Breast epithelium (tissue), 4 donors: ENCODE results near the gene ULK4. TPM values are rescaled to one million over a fixed set of nuclear protein-coding genes. Genes with fewer than 3 reads are reported as not detected.

Source experiments
- DNase-seq, 2 donors: peaks; one replicate each; pipeline ENCODE4 v3.0.0-alpha.2; 2019; ENCODE audit warnings: low spot score in 2 of 2
- H3K27ac ChIP-seq, 2 donors: fragments of 200-600 bp; sonication (generic) in 1 of 2; one replicate each; pipeline ENCODE4 v1.5.1; 2016 to 2019; ENCODE audit warnings: mild to moderate bottlenecking in 1 of 2
- H3K27me3 ChIP-seq, 2 donors: fragments of 200-600 bp; sonication (generic) in 1 of 2; one replicate each; pipeline versions ENCODE4 v1.5.1 to v1.6.0; 2017 to 2019; ENCODE audit warnings: control low read depth in 1 of 2, mild to moderate bottlenecking in 1 of 2
- H3K36me3 ChIP-seq: fragments of 200-600 bp; one replicate; pipeline ENCODE4 v1.5.1; 2019
- H3K4me1 ChIP-seq, 2 donors: fragments of 200-600 bp; sonication (generic); one replicate each; pipeline ENCODE4 v1.5.1; 2016 to 2019; ENCODE audit warnings: control low read depth in 1 of 2
- H3K4me3 ChIP-seq, 3 donors: fragments of 200-600 bp; sonication (generic); 1 replicate in 2 of 3; 2 replicates in 1 of 3; pipeline ENCODE4 v1.5.1; 2016 to 2019; ENCODE audit warnings: mild to moderate bottlenecking in 3 of 3, moderate library complexity in 2 of 3
- H3K9me3 ChIP-seq, 2 donors: fragments of 200-600 bp; sonication (generic) in 1 of 2; one replicate each; pipeline ENCODE4 v1.5.1; 2016 to 2019; ENCODE audit warnings: control low read depth in 1 of 2
- POLR2A ChIP-seq: fragments of 450-650 bp; IDR thresholded peaks from one replicate; pipeline ENCODE4 v1.6.1; 2016; ENCODE audit warnings: antibody characterized with exemption, mild to moderate bottlenecking, moderate library complexity
- POLR2AphosphoS5 ChIP-seq, 3 donors: sonication (generic); formaldehyde crosslinking; IDR thresholded peaks; one replicate each; pipeline ENCODE4 v1.6.1; 2017; ENCODE audit warnings: antibody characterized with exemption in 3 of 3
- intact Hi-C: fragments of 100-400 bp; cut with DNase I; formaldehyde crosslinking; loops from one replicate; pipeline ENCODE4 v1.15.1; 2023; ENCODE audit warnings: low total_unique reads
- total RNA-seq, 3 donors: library from RNA; depleted of rRNA; stranded (reverse); fragments of >200 nt; gene quantifications; one replicate each; pipeline ENCODE4 v1.1.0, GENCODE V29; 2016
- TF ChIP-seq, protein P1 (sequence below), 3 donors: fragments of 450-650 bp; IDR thresholded peaks; one replicate each; pipeline ENCODE4 v1.5.1; 2016 to 2017; ENCODE audit warnings: antibody characterized with exemption in 3 of 3, mild to moderate bottlenecking in 3 of 3, moderate library complexity in 3 of 3

Gene ULK4
- total RNA-seq, 3 donors from 2014 or later, result 23.0 to 52.8 (median 31.8) TPM

DNA sequence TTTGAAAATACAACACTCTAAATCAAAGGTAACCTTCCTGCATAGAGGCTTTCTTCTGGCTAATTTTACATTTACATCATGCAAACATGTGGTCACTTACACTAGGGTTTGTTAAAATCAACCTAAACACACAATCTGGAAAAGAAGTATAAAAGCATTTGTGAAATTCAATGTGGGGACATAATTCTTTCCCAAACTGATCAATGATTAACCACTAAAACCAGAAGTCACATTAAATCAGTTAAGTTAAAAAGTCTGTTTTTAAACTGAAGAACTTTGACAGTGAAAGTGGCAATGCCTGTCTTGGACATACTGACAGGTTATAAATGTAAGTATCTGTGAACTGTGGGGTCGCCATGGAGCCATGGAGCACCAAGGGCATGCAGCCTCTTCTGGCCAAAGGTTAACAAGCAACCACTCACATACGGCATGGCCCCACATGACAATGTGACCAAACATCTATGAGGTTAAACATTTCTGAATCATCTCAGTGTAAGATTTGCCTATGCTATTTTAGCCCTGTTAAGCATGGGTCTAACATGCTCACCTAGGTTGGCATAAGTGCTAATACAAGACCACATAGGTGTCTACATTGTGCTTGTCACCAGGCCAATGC lies 484.4 kb downstream of the ULK4 start:
- intact Hi-C loops, result no loop called here
- no peaks in the 10 kb centered on the region for H3K36me3 ChIP-seq
- H3K4me1 ChIP-seq, result no peaks in the 10 kb centered on the region
- no peak for DNase-seq
- no peak overlapping the region for H3K4me3 ChIP-seq
- no peak overlapping the region for H3K27ac ChIP-seq
- TF ChIP-seq POLR2AphosphoS5 (IDR thresholded peaks at IDR 0.05), result no peak
- no peak for TF ChIP-seq POLR2A
- TF ChIP-seq, protein P1, sequence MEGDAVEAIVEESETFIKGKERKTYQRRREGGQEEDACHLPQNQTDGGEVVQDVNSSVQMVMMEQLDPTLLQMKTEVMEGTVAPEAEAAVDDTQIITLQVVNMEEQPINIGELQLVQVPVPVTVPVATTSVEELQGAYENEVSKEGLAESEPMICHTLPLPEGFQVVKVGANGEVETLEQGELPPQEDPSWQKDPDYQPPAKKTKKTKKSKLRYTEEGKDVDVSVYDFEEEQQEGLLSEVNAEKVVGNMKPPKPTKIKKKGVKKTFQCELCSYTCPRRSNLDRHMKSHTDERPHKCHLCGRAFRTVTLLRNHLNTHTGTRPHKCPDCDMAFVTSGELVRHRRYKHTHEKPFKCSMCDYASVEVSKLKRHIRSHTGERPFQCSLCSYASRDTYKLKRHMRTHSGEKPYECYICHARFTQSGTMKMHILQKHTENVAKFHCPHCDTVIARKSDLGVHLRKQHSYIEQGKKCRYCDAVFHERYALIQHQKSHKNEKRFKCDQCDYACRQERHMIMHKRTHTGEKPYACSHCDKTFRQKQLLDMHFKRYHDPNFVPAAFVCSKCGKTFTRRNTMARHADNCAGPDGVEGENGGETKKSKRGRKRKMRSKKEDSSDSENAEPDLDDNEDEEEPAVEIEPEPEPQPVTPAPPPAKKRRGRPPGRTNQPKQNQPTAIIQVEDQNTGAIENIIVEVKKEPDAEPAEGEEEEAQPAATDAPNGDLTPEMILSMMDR (IDR thresholded peaks at IDR 0.05), result no peak
- H3K9me3 ChIP-seq, result peaks cover 10 to 27% of the 10 kb centered on the region in 2 donors
- H3K27me3 ChIP-seq, result no peaks in the 10 kb centered on the region

DNA sequence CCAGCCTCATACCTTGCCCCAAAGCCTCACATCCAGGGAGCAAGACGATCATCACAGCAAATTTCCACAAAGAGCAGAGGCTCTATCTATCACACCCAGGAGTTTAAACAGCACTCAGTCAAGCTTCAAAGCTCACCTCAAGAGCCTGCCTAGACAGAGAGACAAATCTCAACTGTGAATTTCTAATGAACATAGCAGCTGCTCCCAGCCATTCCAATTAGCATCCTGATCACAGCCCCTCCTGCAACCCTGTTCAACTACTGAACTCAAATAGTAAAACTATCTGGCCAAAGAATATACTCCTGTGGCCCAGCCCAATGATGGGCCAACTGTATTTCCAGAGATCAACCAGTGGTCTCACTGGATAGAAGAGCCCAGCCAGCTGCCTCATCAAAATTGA lies 492.8 kb downstream of the ULK4 start:
- peaks cover 21 to 44% of the 10 kb centered on the region in 2 donors for H3K9me3 ChIP-seq
- no peak overlapping the region for H3K4me3 ChIP-seq
- TF ChIP-seq, protein P1 (IDR thresholded peaks at IDR 0.05), result no peak
- TF ChIP-seq POLR2AphosphoS5 (IDR thresholded peaks at IDR 0.05), result no peak
- H3K27me3 ChIP-seq, result no peaks in the 10 kb centered on the region
- no peaks in the 10 kb centered on the region for H3K36me3 ChIP-seq
- no peaks in the 10 kb centered on the region for H3K4me1 ChIP-seq
- H3K27ac ChIP-seq, result no peak overlapping the region
- intact Hi-C loops, result no loop called here
- DNase-seq, result no peak

DNA sequence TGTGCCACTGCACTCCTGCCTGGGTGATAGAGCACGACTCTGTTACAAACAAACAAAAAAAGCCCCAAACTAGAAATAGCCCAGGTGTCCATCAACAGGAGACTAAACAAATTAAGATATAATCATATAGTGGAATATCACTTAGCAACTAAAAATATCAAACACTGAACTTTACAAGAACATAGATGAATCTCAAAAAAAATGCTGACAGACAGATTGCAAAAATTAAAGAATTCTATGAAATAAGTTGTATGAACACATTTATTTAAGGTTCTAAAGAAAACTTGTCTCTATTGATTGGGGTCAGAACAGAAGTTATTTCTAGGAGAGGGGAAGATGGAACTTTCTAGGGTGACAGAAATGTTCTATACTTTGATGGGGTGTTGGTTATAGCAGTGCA lies 494.4 kb downstream of the ULK4 start:
- no peak for DNase-seq
- no peak overlapping the region for H3K27ac ChIP-seq
- intact Hi-C loops, result no loop called here
- H3K36me3 ChIP-seq, result no peaks in the 10 kb centered on the region
- no peaks in the 10 kb centered on the region for H3K4me1 ChIP-seq
- no peak overlapping the region for H3K4me3 ChIP-seq
- TF ChIP-seq POLR2AphosphoS5 (IDR thresholded peaks at IDR 0.05) (no peak), POLR2A (no peak)
- TF ChIP-seq, protein P1 (IDR thresholded peaks at IDR 0.05), result no peak
- no peaks in the 10 kb centered on the region for H3K27me3 ChIP-seq
- H3K9me3 ChIP-seq, result peaks cover 11 to 28% of the 10 kb centered on the region in 2 donors

- DNase-seq, result no peak
- intact Hi-C loops, result no loop called here
- TF ChIP-seq, protein P1 (IDR thresholded peaks at IDR 0.05), result no peak
- TF ChIP-seq POLR2AphosphoS5 (IDR thresholded peaks at IDR 0.05) (no peak), POLR2A (no peak)
These were observed 497.0 kb downstream of the ULK4 start for GRCh38 chr3:41464858-41465257.

GRCh38 chr3:41464401-41464800 lies 497.5 kb downstream of the ULK4 start:
- TF ChIP-seq POLR2A (no peak), POLR2AphosphoS5 (IDR thresholded peaks at IDR 0.05) (no peak)
- TF ChIP-seq, protein P1 (IDR thresholded peaks at IDR 0.05), result no peak
- no peak overlapping the region for H3K27ac ChIP-seq
- H3K27me3 ChIP-seq, result no peaks in the 10 kb centered on the region
- H3K4me3 ChIP-seq, result no peak overlapping the region
- intact Hi-C loops, result no loop called here
- DNase-seq, result no peak
- no peaks in the 10 kb centered on the region for H3K4me1 ChIP-seq
- no peaks in the 10 kb centered on the region for H3K36me3 ChIP-seq
- peaks cover 0 to 4% of the 10 kb centered on the region in 2 donors for H3K9me3 ChIP-seq

More at GRCh38 chr3:41464858-41465257, 497.0 kb downstream of the ULK4 start:
- Histone ChIP-seq H3K27me3 (no peaks in the 10 kb centered on the region), H3K27ac (no peak overlapping the region), H3K9me3 (peaks cover 3 to 6% of the 10 kb centered on the region in 2 donors), H3K36me3 (no peaks in the 10 kb centered on the region), H3K4me1 (no peaks in the 10 kb centered on the region), H3K4me3 (no peak overlapping the region)
